GM23338 (cell line): ENCODE results near the gene SVIL. TPM values are rescaled to one million over a fixed set of nuclear protein-coding genes. Genes with fewer than 3 reads are reported as not detected.

Experiments used
- ATAC-seq: fragments of 200-7000 bp; cut with Tn5 transposase; 3 replicates; pipeline ENCODE4 v1.9.1; 2020
- DNase-seq: peaks from one replicate; pipeline ENCODE4 v3.0.0-alpha.2; 2015; ENCODE audit warnings: low spot score
- H2AFZ ChIP-seq: fragments of 200-600 bp; sonication (generic); 2 replicates; pipeline ENCODE4 v1.8.0; 2016; ENCODE audit warnings: antibody characterized with exemption, mild to moderate bottlenecking, moderate library complexity
- H3F3A ChIP-seq: fragments of 200-600 bp; sonication (generic); replicated peaks from 2 replicates; pipeline ENCODE4 v1.8.0; 2017; ENCODE audit warnings: antibody characterized with exemption, mixed run types, low read depth
- H3K27ac ChIP-seq: fragments of 200-600 bp; sonication (generic); 2 replicates; pipeline ENCODE4 v1.6.1; 2016; ENCODE audit warnings: low read depth
- H3K27me3 ChIP-seq: fragments of 200-600 bp; sonication (generic); 2 replicates; pipeline ENCODE4 v1.8.0; 2016; ENCODE audit warnings: mild to moderate bottlenecking, mixed run types, moderate library complexity; ENCODE audit not compliant: insufficient read depth
- H3K36me3 ChIP-seq: fragments of 200-600 bp; sonication (generic); 2 replicates; pipeline ENCODE4 v1.8.0; 2016; ENCODE audit warnings: mild to moderate bottlenecking; ENCODE audit not compliant: insufficient read depth
- H3K4me1 ChIP-seq: fragments of 200-600 bp; sonication (generic); 2 replicates; pipeline ENCODE4 v1.8.0; 2016; ENCODE audit warnings: mild to moderate bottlenecking, moderate library complexity; ENCODE audit not compliant: insufficient read depth
- H3K4me2 ChIP-seq: fragments of 200-600 bp; sonication (generic); 2 replicates; pipeline ENCODE4 v1.7.1; 2017; ENCODE audit warnings: mixed run types
- H3K4me3 ChIP-seq: fragments of 200-600 bp; sonication (generic); 2 replicates; pipeline ENCODE4 v1.6.1; 2016; ENCODE audit warnings: mixed run types
- H3K79me2 ChIP-seq: fragments of 200-600 bp; sonication (generic); replicated peaks from 2 replicates; pipeline ENCODE4 v1.8.0; 2017; ENCODE audit warnings: mild to moderate bottlenecking; ENCODE audit not compliant: insufficient read depth
- H3K9me2 ChIP-seq: fragments of 200-600 bp; sonication (generic); 2 replicates; pipeline ENCODE4 v1.8.0; 2017; ENCODE audit not compliant: insufficient read depth
- H4K20me1 ChIP-seq: fragments of 200-600 bp; sonication (generic); replicated peaks from 2 replicates; pipeline ENCODE4 v1.8.0; 2017; ENCODE audit warnings: mild to moderate bottlenecking; ENCODE audit not compliant: insufficient read depth
- H3K27ac Mint-ChIP-seq: 2 replicates; pipeline ENCODE4 v1.8.0; 2020; ENCODE audit warnings: inconsistent platforms, mild to moderate bottlenecking, moderate library complexity, mixed read lengths
- H3K27me3 Mint-ChIP-seq: 3 replicates; pipeline ENCODE4 v1.8.0; 2022; ENCODE audit warnings: low read depth, mild to moderate bottlenecking, moderate library complexity, mixed read lengths, inconsistent platforms; ENCODE audit not compliant: insufficient read depth, poor library complexity
- H3K36me3 Mint-ChIP-seq: 3 replicates; pipeline ENCODE4 v1.8.0; 2021; ENCODE audit warnings: low read depth, mild to moderate bottlenecking, inconsistent platforms, moderate library complexity, mixed read lengths
- H3K4me1 Mint-ChIP-seq: 3 replicates; pipeline ENCODE4 v1.8.0; 2020; ENCODE audit warnings: mild to moderate bottlenecking, inconsistent platforms, mixed read lengths
- H3K4me3 Mint-ChIP-seq: 3 replicates; pipeline ENCODE4 v1.8.0; 2021; ENCODE audit warnings: moderate library complexity, mild to moderate bottlenecking, inconsistent platforms, mixed read lengths
- H3K9me3 Mint-ChIP-seq: 3 replicates; pipeline ENCODE4 v1.8.0; 2020; ENCODE audit warnings: moderate library complexity, mild to moderate bottlenecking, inconsistent platforms, mixed read lengths
- EZH2 ChIP-seq: fragments of 200-600 bp; sonication (generic); IDR thresholded peaks from one replicate; pipeline ENCODE4 v1.8.0; 2017; ENCODE audit warnings: antibody characterized with exemption, mild to moderate bottlenecking, low read depth; ENCODE audit not compliant: unreplicated experiment
- EZH2phosphoT487 ChIP-seq: fragments of 200-600 bp; sonication (generic); IDR thresholded peaks from one replicate; pipeline ENCODE4 v1.8.1; 2018; ENCODE audit warnings: antibody characterized with exemption; ENCODE audit not compliant: unreplicated experiment
- JUNB ChIP-seq: IDR thresholded peaks from one replicate; pipeline ENCODE4 v1.6.1; 2016; ENCODE audit warnings: antibody characterized with exemption; ENCODE audit not compliant: unreplicated experiment
- POLR2AphosphoS5 ChIP-seq: IDR thresholded peaks from 2 replicates; pipeline ENCODE4 v1.6.1; 2016; ENCODE audit warnings: antibody characterized with exemption, low read depth
- STAT1 ChIP-seq: IDR thresholded peaks from one replicate; pipeline ENCODE4 v1.6.1; 2016; ENCODE audit warnings: antibody characterized with exemption; ENCODE audit not compliant: unreplicated experiment
- ZNF331 ChIP-seq: fragments of 250-450 bp; sonication (Bioruptor Pico); IDR thresholded peaks from 2 replicates; pipeline ENCODE4 v1.5.0; 2020; ENCODE audit warnings: low read depth, mild to moderate bottlenecking, moderate library complexity
- polyA plus RNA-seq: library from polyadenylated mRNA; unstranded; fragments of >200 nt; fragmentation: Nextera tagmentation; extraction: Ambion mirVana; gene quantifications from 2 replicates; pipeline ENCODE4 v1.2.1, GENCODE V29; 2016
- total RNA-seq: library from RNA; depleted of rRNA; stranded (reverse); fragments of >200 nt; shearing (Covaris generic); gene quantifications from 2 replicates; pipeline ENCODE4 v1.2.3, GENCODE V29; 2014
- TF ChIP-seq, protein P1 (sequence below), 2 experiments: fragments of 200-600 bp in 1 of 2; sonication (generic) in 1 of 2; conservative IDR thresholded peaks; 2 replicates each; pipeline versions ENCODE4 v1.5.1 to v1.6.1; 2016 to 2017; ENCODE audit warnings: antibody characterized with exemption in 2 of 2, low read depth in 2 of 2, mild to moderate bottlenecking in 2 of 2, moderate library complexity in 1 of 2
- TF ChIP-seq, protein P2 (sequence below): IDR thresholded peaks from one replicate; pipeline ENCODE4 v1.6.1; 2018; ENCODE audit warnings: antibody characterized with exemption; ENCODE audit not compliant: unreplicated experiment

The SVIL gene
- total and polyA plus RNA-seq, 2 experiments from 2014 or later = 8.8 to 34.9 TPM

GRCh38 chr10:29446327-29446726, 188.4 kb downstream of the SVIL start:
- Mint-ChIP-seq H3K27ac (no peak overlapping the region), H3K27me3 (peaks cover 2% of the 10 kb centered on the region), H3K4me1 (peaks cover 24% of the 10 kb centered on the region), H3K4me3 (no peak overlapping the region), H3K9me3 (peaks cover 4% of the 10 kb centered on the region; the same call in 1 of the 3 replicates), H3K36me3 (0 out of 3 replicates have a peak, but pooled peaks cover 5% of the 10 kb centered on the region)
- H3K9me2 ChIP-seq = no peaks in the 10 kb centered on the region; the same call in 1 of the 2 replicates
- no peaks in the 10 kb centered on the region for H3K79me2 ChIP-seq
- no peaks in the 10 kb centered on the region for H4K20me1 ChIP-seq
- no peak overlapping the region for H3K4me2 ChIP-seq
- H3K36me3 ChIP-seq = no peaks in the 10 kb centered on the region
- H2AFZ ChIP-seq = no peak overlapping the region
- no peaks in the 10 kb centered on the region for H3K27me3 ChIP-seq
- H3K27ac ChIP-seq = no peak overlapping the region
- no peak for ATAC-seq
- TF ChIP-seq, protein P1, sequence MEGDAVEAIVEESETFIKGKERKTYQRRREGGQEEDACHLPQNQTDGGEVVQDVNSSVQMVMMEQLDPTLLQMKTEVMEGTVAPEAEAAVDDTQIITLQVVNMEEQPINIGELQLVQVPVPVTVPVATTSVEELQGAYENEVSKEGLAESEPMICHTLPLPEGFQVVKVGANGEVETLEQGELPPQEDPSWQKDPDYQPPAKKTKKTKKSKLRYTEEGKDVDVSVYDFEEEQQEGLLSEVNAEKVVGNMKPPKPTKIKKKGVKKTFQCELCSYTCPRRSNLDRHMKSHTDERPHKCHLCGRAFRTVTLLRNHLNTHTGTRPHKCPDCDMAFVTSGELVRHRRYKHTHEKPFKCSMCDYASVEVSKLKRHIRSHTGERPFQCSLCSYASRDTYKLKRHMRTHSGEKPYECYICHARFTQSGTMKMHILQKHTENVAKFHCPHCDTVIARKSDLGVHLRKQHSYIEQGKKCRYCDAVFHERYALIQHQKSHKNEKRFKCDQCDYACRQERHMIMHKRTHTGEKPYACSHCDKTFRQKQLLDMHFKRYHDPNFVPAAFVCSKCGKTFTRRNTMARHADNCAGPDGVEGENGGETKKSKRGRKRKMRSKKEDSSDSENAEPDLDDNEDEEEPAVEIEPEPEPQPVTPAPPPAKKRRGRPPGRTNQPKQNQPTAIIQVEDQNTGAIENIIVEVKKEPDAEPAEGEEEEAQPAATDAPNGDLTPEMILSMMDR (conservative IDR thresholded peaks at IDR 0.05; ENCODE audit: low read depth in 2 of 2) = no peak
- TF ChIP-seq EZH2 (no peak), EZH2phosphoT487 (no peak), JUNB (no peak), POLR2AphosphoS5 (no peak)
- TF ChIP-seq, protein P2, sequence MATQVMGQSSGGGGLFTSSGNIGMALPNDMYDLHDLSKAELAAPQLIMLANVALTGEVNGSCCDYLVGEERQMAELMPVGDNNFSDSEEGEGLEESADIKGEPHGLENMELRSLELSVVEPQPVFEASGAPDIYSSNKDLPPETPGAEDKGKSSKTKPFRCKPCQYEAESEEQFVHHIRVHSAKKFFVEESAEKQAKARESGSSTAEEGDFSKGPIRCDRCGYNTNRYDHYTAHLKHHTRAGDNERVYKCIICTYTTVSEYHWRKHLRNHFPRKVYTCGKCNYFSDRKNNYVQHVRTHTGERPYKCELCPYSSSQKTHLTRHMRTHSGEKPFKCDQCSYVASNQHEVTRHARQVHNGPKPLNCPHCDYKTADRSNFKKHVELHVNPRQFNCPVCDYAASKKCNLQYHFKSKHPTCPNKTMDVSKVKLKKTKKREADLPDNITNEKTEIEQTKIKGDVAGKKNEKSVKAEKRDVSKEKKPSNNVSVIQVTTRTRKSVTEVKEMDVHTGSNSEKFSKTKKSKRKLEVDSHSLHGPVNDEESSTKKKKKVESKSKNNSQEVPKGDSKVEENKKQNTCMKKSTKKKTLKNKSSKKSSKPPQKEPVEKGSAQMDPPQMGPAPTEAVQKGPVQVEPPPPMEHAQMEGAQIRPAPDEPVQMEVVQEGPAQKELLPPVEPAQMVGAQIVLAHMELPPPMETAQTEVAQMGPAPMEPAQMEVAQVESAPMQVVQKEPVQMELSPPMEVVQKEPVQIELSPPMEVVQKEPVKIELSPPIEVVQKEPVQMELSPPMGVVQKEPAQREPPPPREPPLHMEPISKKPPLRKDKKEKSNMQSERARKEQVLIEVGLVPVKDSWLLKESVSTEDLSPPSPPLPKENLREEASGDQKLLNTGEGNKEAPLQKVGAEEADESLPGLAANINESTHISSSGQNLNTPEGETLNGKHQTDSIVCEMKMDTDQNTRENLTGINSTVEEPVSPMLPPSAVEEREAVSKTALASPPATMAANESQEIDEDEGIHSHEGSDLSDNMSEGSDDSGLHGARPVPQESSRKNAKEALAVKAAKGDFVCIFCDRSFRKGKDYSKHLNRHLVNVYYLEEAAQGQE = no peak
- no peak for DNase-seq
- no peak overlapping the region for H3K4me3 ChIP-seq
- H3K4me1 ChIP-seq = peaks cover 9% of the 10 kb centered on the region
- no peaks in the 10 kb centered on the region for H3F3A ChIP-seq

DNA sequence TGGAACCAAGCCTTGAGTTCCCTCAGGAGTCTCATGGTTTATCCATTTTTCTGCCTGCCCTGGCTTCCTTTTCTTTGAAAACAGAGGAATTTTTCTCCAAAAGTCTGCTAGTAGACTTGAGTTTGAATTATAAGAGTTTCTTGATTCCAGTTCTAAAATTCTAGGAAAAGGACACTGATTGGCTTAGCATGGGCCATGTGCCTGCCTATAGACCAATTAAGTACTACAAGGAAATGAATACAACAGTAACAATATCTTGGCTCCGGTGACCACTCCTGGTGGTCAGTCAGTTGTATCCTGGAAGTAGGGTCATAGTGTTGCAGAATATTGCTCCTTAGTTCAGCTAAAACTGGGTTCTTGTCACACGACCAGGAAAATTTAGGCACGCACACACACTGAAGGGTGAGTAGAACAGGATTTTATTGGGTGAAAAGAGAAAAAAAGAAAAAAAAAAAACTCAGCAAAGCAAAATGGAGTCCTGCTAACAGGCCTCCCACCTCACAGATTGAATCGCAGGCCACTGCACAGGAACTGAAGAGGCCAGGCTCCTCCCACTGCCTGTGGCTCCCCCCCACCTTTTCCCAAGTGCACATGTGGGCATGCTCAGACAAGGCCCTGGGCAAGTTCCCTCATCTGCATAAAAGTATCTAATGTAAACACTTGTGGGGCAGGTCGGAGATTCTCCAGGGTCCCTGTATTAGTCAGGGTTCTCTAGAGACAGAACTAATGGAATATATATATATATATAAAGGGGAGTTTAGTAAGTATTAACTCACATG, 190.8 kb downstream of the SVIL start:
- Histone ChIP-seq H3F3A (no peaks in the 10 kb centered on the region), H3K4me3 (no peak overlapping the region), H3K9me2 (no peaks in the 10 kb centered on the region; the same call in 1 of the 2 replicates), H3K27me3 (no peaks in the 10 kb centered on the region), H3K27ac (no peak overlapping the region), H3K4me2 (no peak overlapping the region), H4K20me1 (no peaks in the 10 kb centered on the region), H2AFZ (no peak overlapping the region), H3K79me2 (no peaks in the 10 kb centered on the region), H3K36me3 (no peaks in the 10 kb centered on the region), H3K4me1 (peaks cover 9% of the 10 kb centered on the region)
- no peak overlapping the region for H3K27ac Mint-ChIP-seq
- H3K4me1 Mint-ChIP-seq = peaks cover 24% of the 10 kb centered on the region
- TF ChIP-seq ZNF331 (CRISPR knock-in tag) (no peak), EZH2phosphoT487 (no peak), EZH2 (no peak), STAT1 (no peak), POLR2AphosphoS5 (no peak)
- H3K4me3 Mint-ChIP-seq = no peak overlapping the region
- H3K27me3 Mint-ChIP-seq = peaks cover 4% of the 10 kb centered on the region
- DNase-seq = no peak
- H3K9me3 Mint-ChIP-seq = peaks cover 20% of the 10 kb centered on the region
- peaks cover 14% of the 10 kb centered on the region for H3K36me3 Mint-ChIP-seq
- ATAC-seq = no peak
